HG02884 (cell line): ENCODE measurements around the gene NAB2.
A peak's percentile ranks its signal among the peaks of the same experiment; 100 is the strongest.
"Not testable (repeated sequence)": the region's sequence is repeated elsewhere in the genome, so short reads cannot be mapped to it uniquely, and the experiment has no call there.

ENCODE experiments used
- ATAC-seq: cut with Tn5 transposase; IDR thresholded peaks from one replicate; pipeline ENCODE4 v1.9.1; 2021; ENCODE audit warnings: mild to moderate bottlenecking, moderate library complexity; ENCODE audit not compliant: unreplicated experiment

NAB2 gene

DNA sequence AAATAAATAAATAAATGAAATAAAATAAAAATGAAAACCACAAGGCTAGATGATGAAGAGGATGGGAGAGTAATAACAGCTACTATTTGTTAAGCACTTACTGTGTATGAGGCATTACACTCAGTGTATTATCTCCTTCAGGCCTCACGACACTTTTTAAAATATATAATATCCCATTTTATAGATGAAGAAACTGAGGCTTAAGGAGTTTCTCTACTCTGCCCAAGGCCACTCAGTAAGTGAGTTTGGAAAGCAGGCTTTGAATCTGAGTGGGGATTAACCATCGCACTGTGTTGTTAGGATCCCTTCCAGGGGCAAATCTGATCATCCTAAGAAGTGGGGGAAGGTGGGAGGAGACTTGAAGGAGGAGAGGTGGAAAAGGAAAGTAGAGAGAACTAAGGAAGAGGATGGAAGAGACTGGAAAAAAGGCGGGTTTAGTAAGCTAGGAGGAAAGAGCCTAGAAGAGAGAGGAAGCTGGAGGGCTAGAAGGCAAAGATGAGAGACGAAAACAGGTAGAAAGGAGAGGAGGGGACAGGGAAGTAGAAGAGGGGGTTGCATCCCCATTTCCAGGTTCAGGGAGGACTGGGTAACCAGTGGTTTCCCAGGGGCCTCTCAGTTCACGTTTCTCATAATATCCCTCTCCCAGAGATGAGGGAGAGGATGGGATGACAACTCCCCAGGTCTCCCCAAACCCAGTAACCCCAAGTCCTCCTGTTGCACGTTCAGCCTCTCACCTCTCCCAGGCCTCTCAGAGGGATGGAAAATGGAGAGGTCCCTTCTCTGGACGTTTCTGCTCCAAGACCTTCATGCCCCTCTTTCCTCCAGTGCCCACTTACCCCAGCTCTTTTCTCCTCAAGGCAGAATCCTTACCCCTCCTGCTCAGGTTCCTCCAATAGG lies 20.5 kb downstream of the NAB2 start:
- ATAC-seq = no peak

DNA sequence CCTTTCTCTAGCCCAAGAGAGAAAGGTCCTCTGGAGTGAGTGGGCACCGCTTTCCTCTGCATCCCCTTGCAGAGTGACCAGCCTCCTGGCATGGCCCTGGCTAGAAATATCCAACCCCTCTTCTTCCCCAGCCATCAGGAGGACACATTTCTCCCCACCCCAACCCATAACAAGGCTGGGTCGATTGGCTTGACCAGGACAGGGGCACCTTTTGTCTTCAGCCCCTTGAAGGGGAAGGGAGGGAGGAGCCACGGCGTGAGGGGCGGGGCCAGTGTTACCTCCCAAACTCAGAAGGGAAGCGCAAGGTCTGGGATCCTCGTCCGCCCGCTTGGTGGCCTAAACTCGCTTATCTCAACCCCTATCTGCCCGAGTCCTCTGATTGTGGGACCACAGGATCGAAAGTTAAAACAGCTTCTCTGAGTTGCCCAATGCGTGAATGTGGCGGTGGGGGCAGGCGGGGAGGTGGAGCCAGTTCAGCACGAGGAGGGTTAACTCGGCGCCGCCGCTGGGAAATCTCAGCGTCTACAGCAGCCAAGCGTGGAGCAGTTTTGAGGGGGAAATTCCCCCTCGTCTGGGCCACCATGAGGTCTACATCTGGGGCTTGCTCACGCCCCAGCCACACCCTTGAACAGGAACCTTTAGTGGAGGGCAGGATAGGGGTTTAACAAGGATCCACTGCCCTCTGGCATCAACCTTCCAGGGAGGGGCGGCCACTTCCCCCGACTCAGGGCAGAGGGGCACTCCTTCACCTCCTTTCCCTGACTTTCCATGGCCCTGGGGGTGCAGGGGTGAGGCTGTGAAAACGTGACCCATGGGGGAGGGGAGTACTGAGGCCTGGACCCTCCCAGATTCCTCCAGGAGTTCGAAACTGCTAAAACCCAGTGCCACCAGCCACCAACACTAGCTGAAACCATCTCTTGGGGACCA lies 21.5 kb downstream of the NAB2 start:
- peak; percentile 46 for ATAC-seq

DNA sequence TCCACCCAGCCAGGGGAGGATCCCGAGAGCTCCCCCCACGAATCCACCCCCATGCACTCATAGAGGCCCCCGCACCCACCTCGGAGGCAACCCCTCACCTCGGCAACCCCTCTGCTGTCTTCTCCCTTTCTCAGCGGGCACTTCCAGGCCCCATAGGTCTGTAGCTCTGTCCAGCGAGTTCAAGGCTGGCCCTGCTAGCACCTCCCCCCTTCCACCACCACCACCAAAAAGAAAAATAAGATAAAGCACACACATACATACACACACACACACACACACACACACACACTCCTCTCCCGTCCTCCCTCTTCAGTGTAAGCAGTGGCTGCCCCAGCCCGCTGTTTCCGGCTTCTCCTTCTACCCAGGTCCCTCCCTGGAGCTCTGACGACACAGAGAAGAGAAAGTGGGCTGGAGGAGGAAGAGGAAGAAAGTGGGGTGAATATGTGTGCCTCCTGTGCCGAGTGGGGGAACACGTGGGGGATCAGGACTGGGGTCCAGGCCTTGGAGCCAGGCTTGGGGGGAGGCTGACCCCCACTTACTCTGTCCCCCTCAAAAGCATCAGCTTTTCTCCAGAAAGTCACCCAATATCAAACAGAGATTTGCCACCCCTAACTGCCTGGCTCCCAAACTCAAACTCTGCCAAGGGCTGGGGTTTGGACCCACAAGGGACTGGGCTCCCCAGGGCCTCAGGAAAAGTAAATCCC lies 22.3 kb downstream of the NAB2 start, which contains the start of gene STAT6:
Gene STAT6, minus strand, starts transcription at position 332 of the 704 bp plus-strand sequence. CDS start 3,084 bp downstream, outside the sequence.
- ATAC-seq = no peak

DNA sequence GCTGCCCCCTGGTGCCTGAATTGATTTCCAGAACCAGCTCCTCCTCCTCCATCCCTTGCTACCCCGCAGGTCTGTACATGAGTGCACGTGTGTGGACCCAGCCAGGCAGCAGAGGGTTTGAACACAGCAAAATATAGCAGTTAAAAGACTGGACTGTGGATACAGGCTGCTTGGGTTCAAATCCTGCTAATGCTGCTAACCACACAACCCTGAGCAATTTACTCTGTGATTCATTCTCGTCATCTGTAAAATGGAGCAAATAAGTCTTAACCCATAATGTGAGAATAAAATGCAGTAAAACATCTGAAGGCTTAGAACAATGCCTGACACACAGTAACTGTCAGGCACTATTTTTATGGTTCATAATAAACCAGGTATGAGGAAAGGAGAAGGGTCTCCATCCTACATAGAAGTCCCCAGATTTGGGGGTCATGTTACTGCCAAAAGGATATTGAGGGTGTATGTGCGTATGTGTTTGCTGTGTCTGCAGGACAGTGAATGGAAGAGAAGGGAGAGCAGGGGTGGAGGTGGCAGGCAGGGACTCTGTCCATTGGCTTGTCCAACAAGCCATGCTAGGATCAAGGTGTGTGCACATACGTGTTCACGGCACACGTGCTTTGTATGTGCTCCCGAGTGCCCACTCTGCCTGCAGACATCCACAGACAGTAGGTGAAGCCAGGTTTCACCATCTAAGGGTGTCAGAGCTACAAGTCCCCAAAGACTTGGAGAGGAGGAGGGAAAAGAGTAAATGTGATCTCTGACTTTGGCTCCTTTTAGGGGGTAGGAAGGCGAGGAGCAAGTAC lies 23.8 kb downstream of the NAB2 start:
- peak; percentile 58 for ATAC-seq

DNA sequence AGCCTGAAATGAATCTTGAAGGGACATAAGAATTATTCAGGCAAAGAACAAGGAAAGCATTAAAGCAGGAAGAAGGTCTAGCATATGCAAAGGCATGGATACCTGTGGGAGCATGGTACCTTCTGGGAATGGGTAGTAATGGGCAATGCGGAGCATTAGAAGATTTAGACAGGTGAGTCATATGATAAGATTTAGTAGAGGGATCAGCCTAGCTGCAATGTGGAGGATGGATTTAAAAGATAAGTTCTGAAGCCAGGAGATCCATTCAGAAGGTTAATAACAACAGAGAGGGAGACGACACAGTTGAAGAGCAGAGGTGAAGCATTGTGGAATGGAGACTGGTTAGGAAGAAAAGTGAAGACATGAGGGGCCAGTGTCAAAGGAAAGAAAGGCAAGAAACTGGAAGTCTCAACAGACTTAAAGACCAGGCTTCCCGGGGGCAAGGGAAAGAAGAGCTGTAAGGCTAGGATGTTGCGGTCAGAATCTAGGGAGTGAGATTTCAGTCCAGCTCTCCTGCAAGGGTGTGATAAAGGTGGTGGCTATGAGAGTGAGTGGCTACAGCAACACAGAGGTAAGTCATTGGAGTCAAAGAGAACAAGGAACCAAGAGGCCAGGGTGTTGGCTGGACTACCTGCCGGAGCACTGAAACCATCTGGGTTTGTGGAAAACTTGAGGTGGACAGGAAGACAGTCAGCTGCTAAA lies 27.8 kb downstream of the NAB2 start:
- ATAC-seq = no peak

DNA sequence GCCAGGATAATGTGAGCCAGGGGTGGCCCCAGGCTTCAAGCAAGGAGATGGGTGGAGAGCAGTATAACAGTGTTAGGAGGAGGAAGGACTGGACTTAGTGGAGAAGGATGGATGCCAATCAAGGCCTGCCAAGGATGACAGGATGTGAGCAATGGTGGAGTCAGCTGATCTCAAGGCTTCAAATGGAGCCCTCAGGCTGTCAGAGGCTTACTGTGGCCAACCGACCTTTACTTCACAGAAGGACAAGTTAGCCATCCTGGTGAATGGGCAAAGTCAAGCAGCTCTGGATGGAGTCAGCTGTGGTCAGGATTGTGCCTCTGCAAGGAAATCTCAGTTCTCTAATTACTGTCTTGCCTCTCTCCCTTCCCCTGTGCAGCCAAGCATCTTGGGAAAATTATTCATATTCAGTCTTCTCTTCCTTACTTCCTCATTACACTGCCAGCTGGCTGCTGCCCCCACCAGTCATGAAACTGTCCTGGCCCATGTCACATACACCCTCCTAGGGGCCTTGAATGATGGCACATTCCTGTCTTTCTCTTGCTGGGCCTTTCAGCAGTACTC lies 29.9 kb downstream of the NAB2 start:
- no peak for ATAC-seq

DNA sequence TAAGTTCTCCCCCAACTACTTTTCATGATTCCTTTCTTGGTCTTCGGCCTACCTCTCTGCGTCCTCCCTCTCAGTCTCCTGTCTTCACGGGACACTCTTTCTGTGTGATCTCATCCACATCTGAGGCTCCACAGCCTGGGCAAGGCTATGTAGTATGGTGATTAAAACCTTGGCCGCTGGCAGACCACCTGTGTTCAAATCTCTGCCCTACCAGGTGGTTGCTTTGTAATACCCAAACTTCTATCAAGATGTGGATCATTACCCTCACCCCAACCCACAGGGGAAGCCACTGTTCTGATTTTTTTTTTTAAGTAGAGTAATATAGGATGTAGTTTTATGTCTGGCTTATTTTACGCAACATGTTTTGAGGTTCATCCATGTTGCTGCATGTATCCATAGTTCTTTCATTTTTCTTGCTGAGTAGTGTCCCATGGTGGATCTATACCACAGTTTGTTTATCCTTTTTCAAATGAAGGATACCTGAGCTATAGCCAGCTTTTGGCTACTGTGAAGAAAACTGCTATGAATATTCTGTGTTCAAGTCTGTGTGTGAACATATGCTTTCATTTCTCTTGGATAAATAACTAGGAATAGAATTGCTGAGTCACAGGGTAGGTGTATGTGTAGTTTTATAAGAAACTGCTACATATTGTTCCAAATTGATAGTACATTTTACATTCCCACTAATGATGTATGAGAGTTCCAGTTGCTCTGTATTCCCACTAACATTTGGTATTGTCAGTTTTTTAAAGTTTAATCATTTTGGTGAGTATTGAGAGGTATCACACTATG lies 30.6 kb downstream of the NAB2 start:
- ATAC-seq = no peak

DNA sequence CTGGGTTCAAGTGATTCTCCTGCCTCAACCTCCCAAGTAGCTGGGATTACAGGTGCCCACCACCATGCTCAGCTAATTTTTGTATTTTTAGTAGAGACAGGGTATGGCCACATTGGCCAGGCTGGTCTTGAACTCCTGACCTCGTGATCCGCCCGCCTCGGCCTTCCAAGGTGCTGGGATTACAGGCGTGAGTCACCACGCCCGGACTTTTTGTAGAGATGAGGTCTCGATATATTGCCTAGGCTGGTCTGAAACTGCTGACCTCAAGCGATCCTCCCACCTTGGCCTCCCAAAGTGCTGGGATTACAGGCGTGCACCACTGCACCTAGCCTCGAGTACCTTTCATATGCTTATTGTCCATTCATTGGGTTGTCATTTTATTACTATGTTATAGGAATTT lies 31.8 kb downstream of the NAB2 start:
- ATAC-seq = not testable (repeated sequence)

DNA sequence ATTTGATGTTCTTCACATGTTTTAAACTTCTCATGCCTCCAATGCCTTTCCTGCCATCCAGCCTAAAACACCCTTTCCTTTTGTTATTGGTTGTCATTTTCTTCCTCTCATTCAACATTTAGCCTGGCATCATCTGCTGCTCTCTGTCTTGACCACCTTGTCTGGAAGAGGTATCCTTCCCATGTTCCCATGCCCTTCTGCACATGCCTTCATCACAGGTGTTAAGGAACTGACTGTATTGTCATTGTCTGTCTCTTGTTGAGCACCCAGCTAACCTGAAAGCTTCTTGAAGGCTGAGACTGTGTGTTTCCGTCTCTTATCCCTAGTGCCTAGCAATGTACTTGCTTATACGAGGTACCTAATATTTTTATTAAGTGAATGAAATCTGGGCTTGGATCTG lies 34.9 kb downstream of the NAB2 start:
- ATAC-seq = no peak

DNA sequence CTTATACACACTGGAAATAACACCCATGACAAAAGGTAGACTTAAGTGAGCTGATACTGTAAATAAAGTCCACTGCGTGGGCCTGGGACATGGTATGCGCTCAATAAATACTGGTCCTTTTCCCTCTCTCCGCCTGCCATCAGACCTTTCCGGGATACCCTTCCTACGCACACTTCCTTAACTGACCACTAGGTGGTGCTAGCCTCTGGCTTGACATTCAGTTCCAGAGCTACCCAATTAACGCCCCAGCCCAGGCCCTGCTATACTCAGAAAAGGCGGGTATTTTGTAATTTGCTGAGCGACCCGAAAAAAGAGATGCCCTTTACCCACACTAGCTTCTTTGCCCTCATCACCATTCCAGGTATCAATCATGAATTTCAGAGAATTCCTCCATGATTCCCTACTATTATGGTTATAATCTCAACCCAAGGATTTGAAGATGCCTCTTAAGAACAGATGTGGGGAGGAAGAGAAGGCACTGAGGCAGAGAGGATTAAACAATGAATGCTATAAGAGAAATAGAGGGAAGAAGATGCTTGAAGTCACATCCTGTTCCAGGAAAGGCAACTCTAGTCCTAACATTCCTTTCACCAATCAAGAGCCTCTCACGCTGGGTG lies 35.5 kb downstream of the NAB2 start:
- ATAC-seq = no peak

DNA sequence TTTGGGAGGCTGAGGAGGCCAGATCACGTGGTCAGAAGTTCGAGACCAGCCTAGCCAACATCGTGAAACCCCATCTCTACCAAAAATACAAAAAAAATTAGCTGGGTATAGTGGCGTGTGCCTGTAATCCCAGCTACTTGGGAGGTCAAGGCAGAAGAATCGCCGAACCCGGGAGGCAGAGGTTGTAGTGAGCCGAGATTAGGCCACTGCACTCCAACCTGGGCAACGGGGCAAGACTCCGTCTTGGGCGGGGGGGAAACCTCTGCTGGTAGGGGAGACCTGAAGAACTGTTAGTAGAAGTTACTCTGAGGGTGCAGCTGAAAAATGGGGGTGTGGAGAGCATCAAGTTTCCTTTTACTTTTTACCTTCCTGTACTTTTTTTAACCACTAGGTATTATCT lies 37.1 kb downstream of the NAB2 start:
- ATAC-seq = no peak

DNA sequence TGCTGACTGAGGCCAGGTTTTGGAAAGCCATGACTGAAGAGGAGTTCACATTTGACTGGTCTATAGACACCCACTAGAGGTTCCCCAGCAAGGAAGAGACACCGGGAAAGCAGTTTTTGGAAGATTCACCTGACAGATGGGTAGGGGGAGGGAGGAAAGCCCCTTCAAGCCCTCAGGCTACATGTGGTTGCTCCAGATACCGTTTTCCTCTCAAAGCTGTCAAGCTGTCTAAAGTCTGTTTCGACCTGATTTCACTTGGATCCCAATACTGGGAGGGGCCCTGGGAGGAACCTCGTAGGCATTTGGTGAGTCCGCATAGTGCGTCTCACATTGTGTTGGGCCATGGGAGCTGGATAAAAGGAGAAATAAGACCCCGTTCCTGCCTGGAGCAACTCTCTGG lies 37.6 kb downstream of the NAB2 start:
- no peak for ATAC-seq

DNA sequence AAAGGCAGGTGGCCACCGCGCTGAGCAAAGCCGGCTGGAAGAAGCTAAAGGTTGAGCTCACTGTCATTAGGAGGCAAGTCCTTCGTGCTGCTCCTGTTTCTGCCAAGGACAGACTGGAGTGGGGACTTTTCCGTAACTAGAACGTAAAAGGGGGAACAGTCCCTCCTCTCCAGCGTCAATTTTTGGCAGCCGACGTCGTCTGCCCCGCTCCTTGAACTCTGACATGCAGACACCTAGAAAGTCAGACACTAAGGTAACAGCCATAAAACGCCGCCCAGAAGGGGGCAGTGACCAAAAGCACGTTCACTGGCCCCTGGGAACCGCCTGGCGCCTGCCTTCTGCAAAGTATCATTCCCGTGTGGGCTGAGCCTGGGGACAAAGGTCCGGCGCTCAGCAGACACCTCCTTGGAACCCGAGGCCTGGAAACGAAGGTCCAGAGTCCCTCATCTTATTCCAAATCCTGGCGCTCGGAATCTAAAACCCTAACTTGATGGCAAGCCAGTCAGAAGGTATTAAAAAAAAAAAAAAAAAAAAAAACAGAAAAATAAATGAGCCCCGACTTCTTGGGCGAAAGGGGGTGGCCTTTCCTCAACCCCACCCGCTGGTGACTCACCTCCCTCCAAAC lies 38.3 kb downstream of the NAB2 start:
- no peak for ATAC-seq

DNA sequence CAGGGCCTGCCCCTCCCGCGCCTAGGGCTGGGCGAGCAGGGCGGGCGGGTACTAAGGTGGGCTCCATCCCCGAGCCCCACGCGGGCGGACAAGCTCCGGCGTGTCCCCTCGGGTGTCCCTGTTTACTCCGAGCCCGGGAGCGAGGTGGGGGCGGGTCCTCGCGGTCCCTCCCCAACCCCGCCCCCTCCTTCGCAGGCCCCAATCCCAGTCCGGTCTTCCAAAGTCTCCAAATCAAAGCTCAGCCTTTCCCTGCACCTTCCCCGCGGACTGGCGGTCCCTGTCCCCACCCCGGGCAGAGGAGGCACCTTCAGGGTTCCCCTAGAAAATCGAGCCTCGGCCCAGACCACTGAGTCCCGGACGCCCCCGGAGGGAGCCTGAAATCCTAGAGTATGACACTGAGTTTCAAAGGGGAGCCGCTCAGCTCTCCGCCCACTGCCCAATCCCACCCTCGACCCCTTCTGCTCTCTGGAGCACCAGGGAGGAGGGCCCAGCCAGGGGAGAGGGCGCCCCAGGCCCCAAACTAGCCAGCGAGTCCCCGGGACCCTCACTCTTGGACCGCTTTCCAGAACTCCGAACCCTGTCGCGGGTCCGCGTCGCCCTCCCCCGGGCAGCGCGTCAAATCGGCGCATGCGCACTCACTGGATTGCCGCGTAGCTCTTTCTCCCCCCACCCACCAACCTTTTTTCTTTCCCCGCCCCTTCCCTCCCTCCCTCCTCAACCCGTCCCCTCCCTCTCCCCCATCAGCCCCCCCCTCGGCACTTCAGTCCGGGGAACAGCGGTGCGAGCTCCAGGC lies 39.0 kb downstream of the NAB2 start, which contains the start of gene LRP1:
Gene LRP1, plus strand, starts transcription at position 758 of the 793 bp plus-strand sequence. CDS start 482 bp downstream, outside the sequence.
- peak; percentile 38 for ATAC-seq

DNA sequence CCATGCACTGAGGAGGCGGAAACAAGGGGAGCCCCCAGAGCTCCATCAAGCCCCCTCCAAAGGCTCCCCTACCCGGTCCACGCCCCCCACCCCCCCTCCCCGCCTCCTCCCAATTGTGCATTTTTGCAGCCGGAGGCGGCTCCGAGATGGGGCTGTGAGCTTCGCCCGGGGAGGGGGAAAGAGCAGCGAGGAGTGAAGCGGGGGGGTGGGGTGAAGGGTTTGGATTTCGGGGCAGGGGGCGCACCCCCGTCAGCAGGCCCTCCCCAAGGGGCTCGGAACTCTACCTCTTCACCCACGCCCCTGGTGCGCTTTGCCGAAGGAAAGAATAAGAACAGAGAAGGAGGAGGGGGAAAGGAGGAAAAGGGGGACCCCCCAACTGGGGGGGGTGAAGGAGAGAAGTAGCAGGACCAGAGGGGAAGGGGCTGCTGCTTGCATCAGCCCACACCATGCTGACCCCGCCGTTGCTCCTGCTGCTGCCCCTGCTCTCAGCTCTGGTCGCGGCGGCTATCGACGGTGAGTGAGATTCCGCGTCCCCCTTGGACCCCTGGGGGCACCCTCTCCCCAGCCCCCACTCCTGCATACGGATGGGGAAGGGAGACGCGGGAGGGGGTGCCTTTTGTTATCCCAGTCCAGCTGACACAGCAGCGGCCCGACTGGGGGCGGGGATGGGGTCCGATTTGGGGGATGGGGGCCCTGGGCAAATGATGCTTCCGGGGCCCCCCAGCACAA lies 39.8 kb downstream of the NAB2 start:
- no peak for ATAC-seq

DNA sequence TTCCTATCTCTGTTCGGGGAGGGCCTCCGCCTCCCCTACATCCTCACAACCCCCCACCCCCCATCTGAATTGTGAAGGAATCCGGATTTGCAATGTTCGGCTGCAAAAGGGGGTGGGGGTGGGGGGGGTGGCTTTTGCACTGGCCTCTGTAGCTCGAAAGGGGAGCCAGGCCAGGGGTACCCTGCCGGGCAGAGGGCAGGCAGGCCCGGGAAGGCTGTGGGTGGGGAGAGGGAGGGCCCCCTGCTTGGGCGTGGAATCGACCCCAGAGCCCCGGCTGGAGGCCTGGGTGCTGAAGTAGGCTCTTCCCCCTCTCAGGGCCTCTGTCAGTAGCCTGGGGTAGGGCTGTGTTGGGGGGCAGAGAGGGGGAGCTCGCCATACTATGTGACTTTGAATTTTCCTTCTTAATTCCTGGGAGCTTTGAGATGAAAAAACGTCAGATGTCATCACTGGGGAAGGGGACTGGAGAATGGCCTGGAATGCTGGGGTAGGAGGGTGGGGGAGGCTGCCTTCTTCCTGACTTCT lies 40.5 kb downstream of the NAB2 start:
- no peak for ATAC-seq
